H1 (cell line): Measurements from ENCODE around the gene PGAM5. TPM values are rescaled to one million over a fixed set of nuclear protein-coding genes. Genes with fewer than 3 reads are reported as not detected.

Source experiments
- BACH1 ChIP-seq: IDR thresholded peaks from 2 replicates; pipeline ENCODE4 v1.6.1; 2012; ENCODE audit warnings: low read length, improper control_type of control experiment
- BCL11A ChIP-seq, 2 experiments: IDR thresholded peaks; one replicate each; pipeline ENCODE4 v1.6.1; 2011; ENCODE audit warnings: low read depth in 2 of 2, low read length in 2 of 2, mild to moderate bottlenecking in 2 of 2
- BRCA1 ChIP-seq: IDR thresholded peaks from 2 replicates; pipeline ENCODE4 v1.6.1; 2012; ENCODE audit warnings: low read depth, low read length, improper control_type of control experiment
- CHD1 ChIP-seq: IDR thresholded peaks from 2 replicates; pipeline ENCODE4 v1.6.1; 2012; ENCODE audit warnings: low read depth, low read length, improper control_type of control experiment
- CHD2 ChIP-seq: IDR thresholded peaks from 2 replicates; pipeline ENCODE4 v1.6.1; 2012; ENCODE audit warnings: low read length, improper control_type of control experiment
- FOSL1 ChIP-seq: IDR thresholded peaks from 2 replicates; pipeline ENCODE4 v1.6.1; 2011; ENCODE audit warnings: mild to moderate bottlenecking, low read depth, low read length, moderate library complexity; ENCODE audit not compliant: insufficient read depth
- GABPA ChIP-seq: IDR thresholded peaks from 2 replicates; pipeline ENCODE4 v1.6.1; 2011; ENCODE audit warnings: mild to moderate bottlenecking, low read length, moderate library complexity, borderline replicate concordance; ENCODE audit not compliant: insufficient read depth
- HDAC2 ChIP-seq, 2 experiments: fragments of 300-600 bp in 1 of 2; sonication (generic) in 1 of 2; IDR thresholded peaks; 2 replicates each; pipeline ENCODE4 v1.6.1; 2011 to 2012; ENCODE audit warnings: low read depth in 2 of 2, low read length in 2 of 2, mild to moderate bottlenecking in 2 of 2, moderate library complexity in 2 of 2, borderline replicate concordance in 1 of 2, inconsistent platforms in 1 of 2
- JUN ChIP-seq: IDR thresholded peaks from 2 replicates; pipeline ENCODE4 v1.6.1; 2011; ENCODE audit warnings: low read depth, mild to moderate bottlenecking, improper control_type of control experiment, low read length
- PHF8 ChIP-seq: fragments of 200-600 bp; sonication (generic); conservative IDR thresholded peaks from 2 replicates; pipeline ENCODE4 v1.7.1; 2012; ENCODE audit warnings: low read depth, mild to moderate bottlenecking, inconsistent platforms, low read length, moderate library complexity
- POU5F1 ChIP-seq: IDR thresholded peaks from 2 replicates; pipeline ENCODE4 v1.6.1; 2011; ENCODE audit warnings: low read depth, mild to moderate bottlenecking, low read length, moderate library complexity
- RNF2 ChIP-seq: fragments of 200-900, 300-1000 bp; sonication (generic); IDR thresholded peaks from 2 replicates; pipeline ENCODE4 v1.7.1; 2016; ENCODE audit warnings: borderline replicate concordance, low read depth, mild to moderate bottlenecking, antibody characterized with exemption, low read length; ENCODE audit not compliant: poor library complexity, severe bottlenecking; ENCODE audit errors: missing control alignments
- RXRA ChIP-seq: IDR thresholded peaks from 2 replicates; pipeline ENCODE4 v1.6.1; 2011; ENCODE audit warnings: low read depth, mild to moderate bottlenecking, low read length, moderate library complexity; ENCODE audit not compliant: insufficient read depth
- SIN3A ChIP-seq, 2 experiments: IDR thresholded peaks in 1 of 2; conservative IDR thresholded peaks in 1 of 2; 2 replicates each; pipeline ENCODE4 v1.6.1; 2011 to 2012; ENCODE audit warnings: low read length in 2 of 2, improper control_type of control experiment in 1 of 2, low read depth in 1 of 2, mild to moderate bottlenecking in 1 of 2
- SIRT6 ChIP-seq: IDR thresholded peaks from one replicate; pipeline ENCODE4 v1.7.1; 2012; ENCODE audit warnings: low read length, inconsistent platforms
- SIX5 ChIP-seq: IDR thresholded peaks from 2 replicates; pipeline ENCODE4 v1.6.1; 2011; ENCODE audit warnings: mild to moderate bottlenecking, low read depth, low read length
- SP4 ChIP-seq: IDR thresholded peaks from 2 replicates; pipeline ENCODE4 v1.6.1; 2012; ENCODE audit warnings: low read length, inconsistent platforms
- SRF ChIP-seq: IDR thresholded peaks from 2 replicates; pipeline ENCODE4 v1.6.1; 2011; ENCODE audit warnings: mild to moderate bottlenecking, low read depth, low read length, moderate library complexity
- YY1 ChIP-seq: IDR thresholded peaks from 2 replicates; pipeline ENCODE4 v1.6.1; 2011; ENCODE audit warnings: low read depth, mild to moderate bottlenecking, low read length
- polyA plus RNA-seq, 7 experiments: library from polyadenylated mRNA; depleted of rRNA in 3 of 7; stranded (reverse) in 5 of 7; unstranded in 2 of 7; fragments of >200 nt in 5 of 7; fragments of 200-250 nt in 2 of 7; gene quantifications; 1 replicate in 5 of 7; 2 replicates in 1 of 7; 4 replicates in 1 of 7; pipeline versions ENCODE4 v1.2.1 to v1.2.3, GENCODE V29; 2011 to 2013; ENCODE audit warnings: missing spikeins in 2 of 7, mixed read lengths in 2 of 7
- total RNA-seq: library from RNA; stranded (reverse); fragmentation: NEBNext Ultra II Directional; extraction: Animal tissue kit (Norgen Biotek cat#: 25700); gene quantifications from 2 replicates; pipeline ENCODE4 v1.2.1, GENCODE V29; 2021
- TF ChIP-seq, protein P1 (sequence below): IDR thresholded peaks from 2 replicates; pipeline ENCODE4 v1.6.1; 2012; ENCODE audit warnings: low read length, inconsistent platforms

Gene PGAM5
- total and polyA plus RNA-seq, 2 of the 8 experiments (the other 6 are each of a cell fraction or from before 2014, with no cell fraction given): 66.4 to 84.0 TPM

GRCh38 chr12:132687211-132688164, 23.2 kb upstream of the PGAM5 start, which contains the start of the genes POLE and PXMP2 (continued):
- no peak for TF ChIP-seq POU5F1
- peak; percentile 6; the same call in 1 of the 2 replicates for TF ChIP-seq SRF
- no peak for TF ChIP-seq JUN
- TF ChIP-seq GABPA: no peak
- TF ChIP-seq PHF8: peak; percentile 74
- TF ChIP-seq, protein P1, sequence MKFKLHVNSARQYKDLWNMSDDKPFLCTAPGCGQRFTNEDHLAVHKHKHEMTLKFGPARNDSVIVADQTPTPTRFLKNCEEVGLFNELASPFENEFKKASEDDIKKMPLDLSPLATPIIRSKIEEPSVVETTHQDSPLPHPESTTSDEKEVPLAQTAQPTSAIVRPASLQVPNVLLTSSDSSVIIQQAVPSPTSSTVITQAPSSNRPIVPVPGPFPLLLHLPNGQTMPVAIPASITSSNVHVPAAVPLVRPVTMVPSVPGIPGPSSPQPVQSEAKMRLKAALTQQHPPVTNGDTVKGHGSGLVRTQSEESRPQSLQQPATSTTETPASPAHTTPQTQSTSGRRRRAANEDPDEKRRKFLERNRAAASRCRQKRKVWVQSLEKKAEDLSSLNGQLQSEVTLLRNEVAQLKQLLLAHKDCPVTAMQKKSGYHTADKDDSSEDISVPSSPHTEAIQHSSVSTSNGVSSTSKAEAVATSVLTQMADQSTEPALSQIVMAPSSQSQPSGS: no peak
- no peak for TF ChIP-seq SIX5
- peak; percentile 84 for TF ChIP-seq BRCA1
- TF ChIP-seq BACH1: no peak
- TF ChIP-seq FOSL1: 0 out of 2 replicates have a peak, but pooled peaks have one; percentile 56
- no peak for TF ChIP-seq RXRA
- TF ChIP-seq SIN3A (conservative IDR thresholded peaks at IDR 0.05 in 1 of 2, IDR thresholded peaks at IDR 0.05 in 1 of 2; ENCODE audit: low read depth in 1 of 2, low read length in 2 of 2): peak; percentile 42 to 63; a peak in 1 of 4 replicates
- peak; percentile 85; the same call in 1 of the 2 replicates for TF ChIP-seq YY1
- no peak for TF ChIP-seq RNF2
- no peak for TF ChIP-seq SP4
- no peak for TF ChIP-seq SIRT6
- no peak for TF ChIP-seq BCL11A (IDR thresholded peaks at IDR 0.05; ENCODE audit: low read depth in 2 of 2, low read length in 2 of 2)
- peak; percentile 42 to 51; a peak in 2 of 4 replicates for TF ChIP-seq HDAC2 (IDR thresholded peaks at IDR 0.05; ENCODE audit: borderline replicate concordance in 1 of 2, low read depth in 2 of 2, low read length in 2 of 2)
- TF ChIP-seq CHD2: peak; percentile 97
- no peak for TF ChIP-seq CHD1
